SU-DHL-6 (cell line): ENCODE measurements around the gene RIN3.

ENCODE experiments used
- H2AFZ ChIP-seq: fragments of 200-600 bp; sonication (generic); 2 replicates; pipeline ENCODE4 v1.6.1; 2014; ENCODE audit warnings: low read depth, mild to moderate bottlenecking, moderate library complexity, mixed read lengths, antibody characterized with exemption, low read length; ENCODE audit not compliant: severe bottlenecking
- H3F3A ChIP-seq: fragments of 200-600 bp; shearing (Covaris generic); 2 replicates; pipeline ENCODE4 v1.6.0; 2016; ENCODE audit warnings: antibody characterized with exemption, mild to moderate bottlenecking; ENCODE audit not compliant: insufficient read depth
- H3K27ac ChIP-seq: fragments of 200-600 bp; sonication (generic); 2 replicates; pipeline ENCODE4 v1.5.1; 2016; ENCODE audit warnings: low read depth, mild to moderate bottlenecking, low read length, moderate library complexity, mixed read lengths
- H3K27me3 ChIP-seq: fragments of 200-600 bp; sonication (generic), shearing (Covaris generic); 2 replicates; pipeline ENCODE4 v1.6.0; 2014; ENCODE audit warnings: mild to moderate bottlenecking, low read length
- H3K36me3 ChIP-seq: fragments of 200-600 bp; sonication (generic); 2 replicates; pipeline ENCODE4 v1.6.1; 2014; ENCODE audit warnings: mild to moderate bottlenecking, low read length, mixed read lengths
- H3K4me2 ChIP-seq: fragments of 300-600, 200-600 bp; shearing (Covaris generic), sonication (generic); 2 replicates; pipeline ENCODE4 v1.6.0; 2014; ENCODE audit warnings: low read length, low read depth, mild to moderate bottlenecking; ENCODE audit not compliant: poor library complexity, severe bottlenecking
- H3K4me3 ChIP-seq: fragments of 200-600 bp; sonication (generic); 2 replicates; pipeline ENCODE4 v1.5.1; 2014; ENCODE audit warnings: antibody characterized with exemption, low read length, mild to moderate bottlenecking, mixed read lengths; ENCODE audit not compliant: insufficient read depth, poor library complexity, severe bottlenecking
- H3K79me2 ChIP-seq: fragments of 200-600 bp; sonication (generic); 2 replicates; pipeline ENCODE4 v1.6.1; 2014; ENCODE audit warnings: mild to moderate bottlenecking, low read length, moderate library complexity; ENCODE audit not compliant: insufficient read depth
- H3K9ac ChIP-seq: fragments of 200-600 bp; sonication (generic); 2 replicates; pipeline ENCODE4 v1.7.0; 2014; ENCODE audit warnings: mild to moderate bottlenecking, low read length
- H3K9me2 ChIP-seq: fragments of 200-600 bp; sonication (generic); replicated peaks from 2 replicates; pipeline ENCODE4 v1.6.1; 2014; ENCODE audit warnings: low read length; ENCODE audit not compliant: insufficient read depth
- H3K9me3 ChIP-seq: fragments of 200-600 bp; sonication (generic); 2 replicates; pipeline ENCODE4 v1.6.1; 2014; ENCODE audit warnings: low read length, mixed read lengths; ENCODE audit not compliant: insufficient read depth
- H4K20me1 ChIP-seq: fragments of 200-600 bp; sonication (generic); 2 replicates; pipeline ENCODE4 v1.6.1; 2014; ENCODE audit warnings: low read depth, mild to moderate bottlenecking, antibody characterized with exemption, low read length, moderate library complexity, mixed read lengths
- CTCF ChIP-seq: fragments of 200-600 bp; sonication (generic); IDR thresholded peaks from one replicate; pipeline ENCODE4 v1.5.1; 2017; ENCODE audit warnings: antibody characterized with exemption, mild to moderate bottlenecking, low read length, moderate library complexity; ENCODE audit not compliant: insufficient read depth, poor library complexity, severe bottlenecking
- EZH2phosphoT487 ChIP-seq: fragments of 200-600 bp; sonication (generic), shearing (Covaris generic); conservative IDR thresholded peaks from 2 replicates; pipeline ENCODE4 v1.6.1; 2018; ENCODE audit warnings: mild to moderate bottlenecking, antibody characterized with exemption, low read length, moderate library complexity, mixed read lengths

RIN3 gene

DNA sequence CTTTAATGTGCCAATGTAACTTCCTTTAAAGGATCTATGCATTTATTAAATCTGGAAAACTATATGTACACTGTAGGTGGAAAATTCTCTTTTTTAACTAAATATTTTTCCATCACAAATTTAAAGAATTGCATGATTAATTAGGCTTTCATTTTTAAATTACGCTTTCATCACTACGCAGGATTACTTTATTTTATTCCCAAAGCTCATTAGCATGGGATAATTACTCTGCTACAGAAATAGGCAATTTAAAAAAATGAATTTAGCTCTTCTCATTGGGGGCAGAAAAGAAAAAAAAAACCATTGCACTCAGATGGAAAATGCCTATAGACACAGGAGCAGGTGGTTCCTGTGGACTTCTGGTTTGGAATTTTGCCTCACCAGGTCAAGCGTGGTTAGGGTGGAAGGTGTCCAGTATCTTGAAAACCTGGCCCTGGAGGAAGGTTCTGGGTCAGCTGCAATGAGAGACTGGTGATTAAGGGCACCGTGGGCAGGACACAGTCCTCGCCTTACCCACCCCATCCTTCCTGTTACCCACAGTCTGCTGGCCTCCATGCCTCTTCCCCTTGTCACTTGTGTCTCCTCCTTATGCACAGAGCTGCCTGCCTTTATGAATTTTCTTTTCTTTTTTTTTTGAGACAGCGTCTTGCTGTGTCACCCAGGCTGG, 17.3 kb upstream of the RIN3 start:
- H3K27ac ChIP-seq, result no peak overlapping the region
- no peaks in the 10 kb centered on the region for H3K36me3 ChIP-seq
- no peaks in the 10 kb centered on the region for H3K9me3 ChIP-seq
- no peaks in the 10 kb centered on the region for H3K9me2 ChIP-seq
- no peaks in the 10 kb centered on the region for H3K79me2 ChIP-seq
- H3K9ac ChIP-seq, result no peak overlapping the region
- no peak overlapping the region for H2AFZ ChIP-seq
- no peak overlapping the region for H3K4me2 ChIP-seq
- no peaks in the 10 kb centered on the region for H4K20me1 ChIP-seq
- no peak overlapping the region for H3K4me3 ChIP-seq
- TF ChIP-seq EZH2phosphoT487 (no peak), CTCF (no peak)
- H3K27me3 ChIP-seq, result no peaks in the 10 kb centered on the region
- no peaks in the 10 kb centered on the region for H3F3A ChIP-seq

- H2AFZ ChIP-seq, result no peak overlapping the region
- H3K9me3 ChIP-seq, result no peaks in the 10 kb centered on the region
- no peaks in the 10 kb centered on the region for H3K79me2 ChIP-seq
- no peak overlapping the region for H3K4me3 ChIP-seq
- H3K27me3 ChIP-seq, result no peaks in the 10 kb centered on the region
- TF ChIP-seq EZH2phosphoT487, result no peak
- TF ChIP-seq CTCF, result no peak
- H3K27ac ChIP-seq, result no peak overlapping the region
- H3K36me3 ChIP-seq, result no peaks in the 10 kb centered on the region
- no peak overlapping the region for H3K9ac ChIP-seq
- no peaks in the 10 kb centered on the region for H3K9me2 ChIP-seq
- no peak overlapping the region for H3K4me2 ChIP-seq
- H4K20me1 ChIP-seq, result no peaks in the 10 kb centered on the region
- H3F3A ChIP-seq, result no peaks in the 10 kb centered on the region
These were observed 16.2 kb upstream of the RIN3 start for GRCh38 chr14:92497391-92497790.

- Histone ChIP-seq H3K9ac (no peak overlapping the region), H3K4me3 (no peak overlapping the region), H3K27me3 (no peaks in the 10 kb centered on the region), H3F3A (no peaks in the 10 kb centered on the region), H3K27ac (no peak overlapping the region), H3K4me2 (no peak overlapping the region), H3K79me2 (no peaks in the 10 kb centered on the region), H3K9me3 (no peaks in the 10 kb centered on the region), H3K9me2 (no peaks in the 10 kb centered on the region), H4K20me1 (no peaks in the 10 kb centered on the region), H3K36me3 (no peaks in the 10 kb centered on the region), H2AFZ (no peak overlapping the region)
- TF ChIP-seq CTCF (no peak), EZH2phosphoT487 (no peak)
These were observed 14.3 kb upstream of the RIN3 start for GRCh38 chr14:92499234-92499633.
